Left kidney (tissue), 2 donors: ENCODE results near the gene DMKN. TPM values are rescaled to one million over a fixed set of nuclear protein-coding genes. Genes with fewer than 3 reads are reported as not detected.
"Not testable (repeated sequence)": the region's sequence is repeated elsewhere in the genome, so short reads cannot be mapped to it uniquely, and the experiment has no call there.

Experiments
- DNase-seq: peaks from one replicate; pipeline ENCODE4 v3.0.0-alpha.2; 2013
- polyA plus RNA-seq: library from polyadenylated mRNA; unstranded; fragments of 120-200 nt; gene quantifications from one replicate; pipeline ENCODE4 v1.2.1, GENCODE V29; 2013; ENCODE audit not compliant: insufficient read length

DMKN gene
- polyA plus RNA-seq, 1 donor: 92.0 TPM

DNA sequence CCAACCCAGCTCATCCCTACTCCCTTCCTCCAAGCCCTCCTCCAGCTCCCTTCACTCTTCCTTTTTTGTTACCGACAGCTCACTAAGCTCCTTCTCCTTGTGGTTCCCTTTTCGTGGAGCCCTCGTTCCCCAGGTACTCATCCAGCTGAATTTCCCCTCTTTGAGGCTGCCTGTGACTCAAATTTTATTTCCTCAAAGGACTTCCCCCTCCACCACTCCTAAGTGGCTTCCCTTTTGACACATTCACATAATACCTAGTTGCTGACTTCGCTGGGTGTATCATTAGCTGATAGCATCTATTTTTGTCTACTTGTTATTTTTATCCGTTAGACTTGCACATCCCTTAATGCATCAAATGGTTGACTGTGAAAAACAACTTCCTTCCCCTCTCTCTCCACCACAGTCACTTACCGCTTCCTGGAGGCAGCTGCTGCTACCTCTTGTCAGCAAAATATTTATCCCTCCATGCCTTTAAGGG, 50.9 kb downstream of the DMKN start:
- no peak for DNase-seq

DNA sequence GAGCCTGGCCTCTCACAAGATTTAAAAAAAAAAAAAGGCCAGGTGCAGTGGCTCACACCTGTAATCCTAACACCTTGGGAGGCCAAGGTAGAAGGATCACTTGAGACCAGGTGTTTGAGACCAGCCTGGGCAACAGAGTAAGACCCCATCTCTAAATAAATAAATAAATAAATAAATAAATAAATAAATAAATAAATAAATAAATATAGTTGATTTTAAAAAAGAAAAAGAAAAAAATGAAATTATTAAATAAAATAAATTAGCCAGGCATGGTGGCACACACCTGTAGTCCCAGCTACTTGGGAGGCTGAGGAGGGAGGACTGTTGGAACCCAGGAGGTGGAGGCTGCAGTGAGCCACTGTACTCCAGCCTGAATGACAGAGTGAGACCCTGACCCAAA, 51.7 kb downstream of the DMKN start:
- not testable (repeated sequence) for DNase-seq

DNA sequence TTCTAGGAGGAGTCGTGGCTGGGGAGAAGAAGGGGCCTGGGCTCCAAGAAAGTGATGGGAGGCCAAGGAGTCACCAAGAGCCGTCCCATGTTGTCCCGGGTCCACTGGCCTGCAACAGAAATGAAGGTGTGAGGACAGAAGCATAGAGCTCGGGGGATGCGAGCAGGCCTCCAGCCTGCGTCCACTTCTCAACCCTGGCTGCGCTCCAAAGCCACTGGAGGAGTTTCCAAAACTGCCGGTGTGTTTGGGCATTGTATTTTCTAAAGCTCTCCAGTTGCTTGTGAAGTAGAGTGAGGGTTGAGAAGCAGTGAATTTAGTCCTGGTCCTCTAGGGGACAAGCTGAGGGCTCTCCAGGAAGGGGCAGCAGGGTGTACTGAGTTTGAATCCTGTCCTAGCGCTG, 52.4 kb downstream of the DMKN start:
- DNase-seq: no peak

DNA sequence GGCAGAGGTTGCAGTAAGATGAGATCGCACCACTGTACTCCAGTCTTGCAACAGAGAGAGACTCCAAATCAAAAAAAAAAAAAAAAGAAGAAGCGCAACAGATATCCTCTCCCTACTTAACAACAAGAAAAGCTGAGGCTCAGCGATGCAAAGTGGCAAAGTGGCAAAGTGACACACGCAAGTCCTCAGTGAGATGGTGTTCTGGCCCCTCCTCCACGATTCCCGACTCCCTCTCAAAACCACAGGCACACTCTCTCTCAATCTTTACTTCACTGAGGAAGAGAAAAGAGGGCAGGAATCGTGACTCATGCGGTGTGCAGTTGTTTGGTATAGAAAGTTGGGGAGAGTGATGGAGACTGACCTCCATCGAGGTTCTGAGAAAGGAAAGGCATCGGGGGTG, 52.8 kb downstream of the DMKN start:
- no peak for DNase-seq

DNA sequence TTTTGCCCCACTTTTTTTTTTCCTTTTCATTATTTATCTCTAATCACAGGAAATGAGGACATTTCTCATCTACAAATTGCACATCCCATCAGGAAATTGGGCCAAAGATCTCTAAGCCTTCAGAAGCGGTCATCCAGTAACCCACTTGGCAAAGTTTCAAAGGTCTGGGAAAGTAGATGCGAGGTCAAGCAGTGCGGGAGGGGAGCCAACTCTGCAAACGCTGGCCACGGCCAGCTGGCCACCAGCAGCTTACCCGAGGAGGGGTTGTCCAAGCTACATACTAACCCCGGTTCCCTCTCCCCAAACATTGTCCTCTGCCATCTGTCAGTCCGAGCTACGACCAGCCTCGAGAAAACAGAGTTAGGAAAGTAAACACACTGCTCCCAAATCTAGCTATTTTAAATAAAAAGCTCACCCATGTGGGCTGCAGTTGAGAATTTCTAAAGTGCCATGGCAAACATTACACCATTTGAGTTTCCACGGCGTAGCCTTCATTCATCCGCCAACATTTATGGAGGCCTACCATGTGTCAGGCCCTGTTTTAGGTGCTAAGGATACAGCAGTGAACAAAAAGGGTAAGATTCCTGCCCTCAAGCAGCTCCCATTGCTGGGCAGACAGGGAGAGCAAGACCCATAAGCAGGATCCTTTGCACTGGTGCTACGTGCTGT, 53.9 kb downstream of the DMKN start:
- DNase-seq: no peak

DNA sequence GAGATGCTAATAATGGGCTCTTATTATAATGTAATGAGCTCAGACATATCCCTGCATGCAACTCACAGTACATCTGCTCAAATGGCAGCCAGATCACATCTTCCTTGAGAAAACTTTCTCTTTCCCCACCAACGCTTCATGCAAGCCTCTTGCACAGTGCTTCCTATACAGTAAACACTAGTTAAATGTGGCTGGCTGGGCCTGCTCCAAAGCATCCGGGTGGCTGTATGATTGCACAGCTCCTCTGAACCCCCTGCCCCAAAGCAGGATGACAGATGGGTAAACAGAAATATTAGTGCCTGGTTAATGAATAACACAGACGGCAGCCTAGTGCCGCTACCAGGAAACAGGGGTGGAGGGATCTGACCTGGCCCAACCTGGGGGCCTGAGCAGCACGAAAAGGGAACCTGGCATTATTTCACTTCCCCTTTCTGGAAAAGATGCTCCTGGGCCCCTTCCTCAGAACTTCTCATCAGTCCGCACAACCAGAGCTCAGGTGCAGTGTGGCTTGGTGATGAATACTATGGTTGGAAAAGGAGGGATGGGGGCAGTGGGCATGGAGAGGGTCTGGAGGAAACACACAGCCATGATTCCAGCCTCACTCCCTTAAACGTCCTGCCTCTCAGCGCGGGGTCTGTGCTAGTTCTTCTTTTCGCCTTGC, 54.6 kb downstream of the DMKN start:
- no peak for DNase-seq

DNA sequence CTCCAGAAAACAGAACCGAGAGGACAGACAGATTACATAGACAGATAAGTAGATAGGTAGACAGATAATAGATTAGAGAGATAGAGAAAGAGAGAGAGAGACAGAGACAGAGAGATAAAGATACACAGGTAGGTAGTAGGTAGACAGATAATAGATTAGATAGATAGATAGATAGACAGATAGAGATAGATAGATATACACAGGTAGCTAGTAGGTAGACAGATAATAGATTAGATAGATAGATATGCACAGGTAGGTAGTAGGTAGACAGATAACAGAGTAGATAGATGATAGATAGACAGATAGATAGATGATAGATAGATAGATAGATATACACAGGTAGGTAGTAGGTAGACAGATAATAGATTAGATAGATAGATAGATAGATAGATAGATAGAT, 55.3 kb downstream of the DMKN start:
- no peak for DNase-seq

DNA sequence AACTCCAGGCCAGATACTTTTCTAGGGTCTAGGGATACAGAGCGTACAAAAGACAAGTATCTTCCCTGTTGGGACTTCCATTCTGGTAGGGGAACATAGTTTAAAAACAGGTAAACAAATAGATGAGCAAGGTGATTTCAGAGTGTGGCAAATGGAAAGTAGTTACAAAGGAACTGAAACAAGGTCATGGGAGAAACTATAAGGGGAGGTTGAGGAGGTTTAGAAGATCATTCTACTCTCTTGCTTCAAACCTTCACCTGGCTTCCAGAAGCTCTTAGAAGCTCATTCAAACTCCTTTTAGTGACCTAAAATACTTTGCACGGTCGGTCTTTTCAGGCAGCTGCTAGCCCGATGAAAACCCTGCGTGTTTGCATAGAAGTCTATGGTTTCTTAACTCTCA, 56.3 kb downstream of the DMKN start:
- DNase-seq: no peak

DNA sequence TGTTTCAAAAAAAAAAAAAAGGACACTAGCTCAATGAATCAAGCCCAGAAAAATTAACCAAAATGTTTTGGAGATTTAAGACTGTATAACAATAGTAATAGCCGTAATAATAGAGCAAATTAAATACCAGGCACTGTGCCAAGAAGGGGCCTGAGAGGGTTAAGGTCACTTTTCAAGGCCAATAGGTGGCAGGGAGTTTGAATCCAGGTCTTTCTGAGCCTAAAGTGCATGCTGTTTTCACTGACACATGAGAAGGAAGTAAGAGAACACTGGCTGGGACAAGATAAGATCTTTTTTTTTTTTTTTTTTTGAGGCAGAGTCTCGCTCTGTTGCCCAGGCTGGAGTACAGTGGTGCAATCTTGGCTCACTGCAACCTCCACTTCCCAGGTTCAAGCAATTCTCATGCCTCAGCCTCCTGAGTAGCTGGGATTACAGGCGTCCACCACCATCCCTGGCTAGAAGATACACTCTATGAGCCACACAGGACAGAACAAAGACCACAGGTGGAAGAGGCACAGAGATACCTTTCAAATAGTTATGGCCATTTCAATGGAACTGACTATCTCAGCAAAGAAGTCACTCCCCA, 57.7 kb downstream of the DMKN start:
- DNase-seq: no peak

DNA sequence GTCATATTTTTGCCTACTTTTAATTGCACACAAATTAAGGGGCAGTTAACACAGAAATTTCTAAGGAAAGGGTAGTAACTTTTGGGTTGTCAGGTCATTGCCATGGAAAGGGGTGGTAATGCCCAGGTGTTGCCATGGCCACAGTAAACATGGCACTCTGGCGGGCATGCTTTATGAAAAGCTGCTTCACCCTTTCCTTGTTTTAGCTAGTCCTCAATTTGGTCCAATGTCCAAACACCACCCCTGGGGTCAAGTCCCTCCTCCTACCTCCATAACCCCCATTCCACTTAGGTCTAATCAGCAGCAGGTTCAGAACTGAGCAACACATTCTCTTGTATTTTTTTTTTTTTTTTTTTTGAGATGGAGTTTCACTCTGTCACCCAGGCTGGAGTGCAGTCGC, 58.8 kb downstream of the DMKN start:
- DNase-seq: no peak

DNA sequence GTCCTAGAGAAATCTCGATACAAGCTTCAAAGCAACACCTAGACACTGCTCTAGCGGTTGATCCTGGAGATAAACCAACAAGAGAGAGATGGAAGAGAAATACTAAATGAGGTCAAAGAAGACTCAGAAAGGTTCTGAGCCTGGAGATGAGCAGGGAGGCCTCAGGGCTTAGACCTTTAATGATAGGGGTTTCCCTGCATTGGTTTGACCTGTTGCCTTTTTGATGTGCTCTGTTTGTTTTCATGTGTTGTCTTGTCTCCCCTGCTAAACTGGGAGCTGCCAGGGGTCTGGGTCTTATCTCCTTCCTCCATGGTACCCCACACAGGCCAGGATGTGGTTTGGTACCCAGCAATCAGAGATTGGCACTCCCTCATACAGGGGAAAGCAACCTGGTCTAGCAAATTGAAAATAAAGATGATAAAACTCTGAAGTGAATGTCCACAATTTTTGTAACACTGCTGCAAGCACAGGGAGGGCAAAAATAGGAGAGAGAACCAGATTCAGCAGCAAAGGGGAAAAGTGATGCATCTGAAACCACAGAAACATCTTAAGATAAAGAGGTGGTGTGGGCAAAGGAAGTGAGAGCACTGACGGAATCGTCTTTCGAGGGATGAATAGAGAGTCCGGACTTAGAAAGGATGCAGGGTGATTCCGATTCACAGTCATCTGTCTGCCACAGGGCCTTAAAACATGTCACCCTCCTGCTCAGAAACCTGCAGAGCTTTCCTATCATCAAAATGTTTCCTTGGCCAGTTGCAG, 61.9 kb downstream of the DMKN start:
- DNase-seq: no peak

DNA sequence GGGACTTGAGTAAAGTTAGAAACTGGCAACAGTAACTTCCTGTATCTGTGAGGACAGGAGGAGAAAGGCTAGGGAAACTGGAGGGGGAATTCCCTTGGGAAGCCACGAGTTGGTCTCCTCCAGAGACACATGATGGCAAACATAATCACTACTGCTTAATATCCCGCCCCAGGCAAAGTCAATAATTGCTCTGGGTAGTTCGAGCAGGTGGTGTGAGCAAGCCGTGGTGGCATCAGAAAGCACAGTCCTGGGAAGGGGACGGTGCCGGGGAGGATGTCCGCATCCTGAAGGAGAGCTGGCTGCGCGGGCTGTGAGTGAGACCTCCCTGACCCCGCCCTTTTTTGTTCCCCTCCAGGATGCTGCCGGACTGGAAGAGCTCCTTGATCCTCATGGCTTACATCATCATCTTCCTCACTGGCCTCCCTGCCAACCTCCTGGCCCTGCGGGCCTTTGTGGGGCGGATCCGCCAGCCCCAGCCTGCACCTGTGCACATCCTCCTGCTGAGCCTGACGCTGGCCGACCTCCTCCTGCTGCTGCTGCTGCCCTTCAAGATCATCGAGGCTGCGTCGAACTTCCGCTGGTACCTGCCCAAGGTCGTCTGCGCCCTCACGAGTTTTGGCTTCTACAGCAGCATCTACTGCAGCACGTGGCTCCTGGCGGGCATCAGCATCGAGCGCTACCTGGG, 63.9 kb downstream of the DMKN start:
- no peak for DNase-seq

DNA sequence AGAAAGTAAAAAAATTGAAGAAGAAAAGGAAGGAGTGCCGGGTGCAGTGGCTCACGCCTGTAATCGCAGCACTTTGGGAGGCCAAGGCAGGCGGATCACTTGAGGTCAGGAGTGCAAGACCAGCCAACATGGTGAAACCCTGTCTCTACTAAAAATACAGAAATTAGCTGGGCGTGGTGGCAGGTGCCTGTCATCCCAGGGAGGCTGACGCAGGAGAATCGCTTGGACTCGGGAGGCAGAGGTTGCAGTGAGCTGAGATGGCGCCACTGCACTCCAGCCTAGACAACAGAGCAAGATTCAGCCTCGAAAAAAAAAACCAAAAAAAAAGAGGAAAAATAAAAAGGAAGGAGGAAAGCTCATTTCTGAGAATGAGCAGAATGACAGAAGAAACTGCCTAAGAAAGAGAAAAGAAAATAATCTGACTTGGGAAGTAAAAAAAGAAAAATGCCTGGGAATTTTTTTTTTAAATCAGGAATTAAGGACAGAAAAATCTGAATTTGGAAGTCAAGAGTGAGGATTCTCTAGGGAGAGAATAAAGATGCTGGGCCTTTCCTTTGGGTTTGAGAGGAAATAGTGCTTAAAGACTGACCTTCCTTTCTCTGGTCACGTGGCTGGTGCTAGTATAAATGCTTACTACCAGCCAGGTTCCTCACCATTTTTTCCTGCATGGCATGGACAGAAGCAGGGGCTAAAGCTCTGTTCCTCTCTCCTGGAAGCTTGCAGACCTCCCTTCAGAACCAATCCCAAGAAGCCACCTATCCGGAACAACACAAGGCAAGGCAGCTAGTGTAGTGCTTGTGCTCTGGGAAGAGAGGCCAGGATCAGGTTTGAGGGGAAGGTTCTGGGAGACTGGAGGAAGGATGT, 65.6 kb downstream of the DMKN start, which contains the start of gene FFAR2:
Gene FFAR2, plus strand, starts transcription at position 652 of the 864 bp plus-strand sequence. CDS start 1,458 bp downstream, outside the sequence.
- DNase-seq: no peak

Other genes starting within 250 kb of the DMKN start
- gene USF2, start 244.7 kb downstream of the DMKN start, polyA plus RNA-seq: 174 TPM
- 0.53 TPM for gene HAMP, start 231.1 kb downstream of the DMKN start, polyA plus RNA-seq
- 3.5 TPM for gene MAG, start 221.5 kb downstream of the DMKN start, polyA plus RNA-seq
- 15.9 TPM for gene CD22, start 184.5 kb downstream of the DMKN start, polyA plus RNA-seq
- gene FFAR1, start 165.7 kb downstream of the DMKN start, polyA plus RNA-seq: 0.33 TPM
- 0.15 TPM for gene FFAR3, start 155.2 kb downstream of the DMKN start, polyA plus RNA-seq
- not detected for gene GPR42, start 142.6 kb downstream of the DMKN start, polyA plus RNA-seq
- gene FFAR2, start 65.4 kb downstream of the DMKN start, polyA plus RNA-seq: 0.78 TPM
- 0.52 TPM for gene KRTDAP, start 23.2 kb downstream of the DMKN start, polyA plus RNA-seq
- not detected for gene SBSN, start 14.7 kb upstream of the DMKN start, polyA plus RNA-seq
- gene GAPDHS, start 19.8 kb upstream of the DMKN start, polyA plus RNA-seq: not detected
- 81.5 TPM for gene TMEM147, start 32.0 kb upstream of the DMKN start, polyA plus RNA-seq
- gene ATP4A, start 50.0 kb upstream of the DMKN start, polyA plus RNA-seq: not detected
- not detected for gene PMIS2, start 72.5 kb upstream of the DMKN start, polyA plus RNA-seq
- 30.1 TPM for gene HAUS5, start 99.1 kb upstream of the DMKN start, polyA plus RNA-seq
- 50.8 TPM for gene RBM42, start 115.4 kb upstream of the DMKN start, polyA plus RNA-seq
- 0.60 TPM for gene ETV2, start 128.1 kb upstream of the DMKN start, polyA plus RNA-seq
- 300 TPM for gene COX6B1, start 134.7 kb upstream of the DMKN start, polyA plus RNA-seq
- 13.1 TPM for gene UPK1A, start 152.9 kb upstream of the DMKN start, polyA plus RNA-seq
- 0.32 TPM for gene ZBTB32, start 190.9 kb upstream of the DMKN start, polyA plus RNA-seq
- 34.5 TPM for gene KMT2B, start 204.4 kb upstream of the DMKN start, polyA plus RNA-seq
- 4.9 TPM for gene IGFLR1, start 228.8 kb upstream of the DMKN start, polyA plus RNA-seq
- 19.0 TPM for gene U2AF1L4, start 231.8 kb upstream of the DMKN start, polyA plus RNA-seq
- 54.4 TPM for gene PSENEN, start 232.0 kb upstream of the DMKN start, polyA plus RNA-seq
- gene LIN37, start 234.9 kb upstream of the DMKN start, polyA plus RNA-seq: 8.8 TPM
- 19.7 TPM for gene HSPB6, start 243.4 kb upstream of the DMKN start, polyA plus RNA-seq
- gene PROSER3, start 244.5 kb upstream of the DMKN start, polyA plus RNA-seq: 26.5 TPM